Subcutaneous abdominal adipose tissue (tissue), 5 donors: ENCODE data around the gene SGSM1.
A peak's percentile ranks its signal among the peaks of the same experiment; 100 is the strongest.

ENCODE experiments used
- H3K27ac ChIP-seq: one replicate; pipeline ENCODE4 v1.7.0; 2013; ENCODE audit warnings: low read depth, mild to moderate bottlenecking, inconsistent platforms, low read length, moderate library complexity
- H3K27me3 ChIP-seq, 5 donors: one replicate each; pipeline ENCODE4 v1.7.0; 2013; ENCODE audit warnings: low read length in 5 of 5, inconsistent platforms in 1 of 5; ENCODE audit not compliant: control insufficient read depth in 5 of 5, insufficient read depth in 4 of 5
- H3K36me3 ChIP-seq, 5 donors: one replicate each; pipeline ENCODE4 v1.7.0; 2013; ENCODE audit warnings: low read length in 5 of 5; ENCODE audit not compliant: control insufficient read depth in 5 of 5, insufficient read depth in 5 of 5
- H3K4me1 ChIP-seq, 5 donors: one replicate each; pipeline ENCODE4 v1.7.0; 2013; ENCODE audit warnings: low read length in 5 of 5, mild to moderate bottlenecking in 3 of 5, moderate library complexity in 1 of 5; ENCODE audit not compliant: control insufficient read depth in 5 of 5, insufficient read depth in 5 of 5
- H3K4me3 ChIP-seq, 5 donors: one replicate each; pipeline ENCODE4 v1.7.0; 2013; ENCODE audit warnings: low read length in 5 of 5, low read depth in 1 of 5
- H3K9ac ChIP-seq, 5 donors: one replicate each; pipeline ENCODE4 v1.7.0; 2013; ENCODE audit warnings: low read length in 5 of 5, mild to moderate bottlenecking in 4 of 5, moderate library complexity in 3 of 5
- H3K9me3 ChIP-seq, 5 donors: one replicate each; pipeline ENCODE4 v1.7.0; 2013; ENCODE audit warnings: low read length in 5 of 5; ENCODE audit not compliant: control insufficient read depth in 5 of 5
- donor health status: healthy.
- donor health status: healthy.
- donor health status: healthy.
- donor health status: healthy.
- donor health status: healthy.

Gene SGSM1

GRCh38 chr22:24805790-24806662 lies at the start of gene SGSM1:
Gene SGSM1, plus strand, starts transcription at chr22:24806211. Its CDS starts 115 bp downstream, at chr22:24806326.
- no peaks in the 10 kb centered on the region for H3K9me3 ChIP-seq
- H3K27ac ChIP-seq, result no peak within 1 kb of the TSS
- H3K4me3 ChIP-seq, result peak within 1 kb of the TSS; percentile 48 to 73 (median 66)
- peaks cover 0 to 10% (median 9%) of the 10 kb centered on the region in 5 donors for H3K4me1 ChIP-seq
- no peaks in the 10 kb centered on the region for H3K36me3 ChIP-seq
- H3K9ac ChIP-seq, result peak within 1 kb of the TSS in 3 of 5 donors; percentile 2 to 69 (median 39)
- H3K27me3 ChIP-seq, result no peaks in the 10 kb centered on the region

GRCh38 chr22:24758164-24758799 lies 47.7 kb upstream of the SGSM1 start:
- Histone ChIP-seq H3K4me1 (no peaks in the 10 kb centered on the region), H3K36me3 (no peaks in the 10 kb centered on the region), H3K9me3 (no peaks in the 10 kb centered on the region), H3K27me3 (peaks cover 0 to 10% (median 6%) of the 10 kb centered on the region in 5 donors), H3K9ac (no peak overlapping the region), H3K4me3 (no peak overlapping the region), H3K27ac (no peak overlapping the region)

GRCh38 chr22:24759765-24760164 lies 46.2 kb upstream of the SGSM1 start:
- Histone ChIP-seq H3K9ac (no peak overlapping the region), H3K27me3 (peaks cover 0 to 17% (median 14%) of the 10 kb centered on the region in 5 donors), H3K9me3 (no peaks in the 10 kb centered on the region), H3K4me3 (no peak overlapping the region), H3K36me3 (no peaks in the 10 kb centered on the region), H3K27ac (no peak overlapping the region), H3K4me1 (no peaks in the 10 kb centered on the region)

DNA sequence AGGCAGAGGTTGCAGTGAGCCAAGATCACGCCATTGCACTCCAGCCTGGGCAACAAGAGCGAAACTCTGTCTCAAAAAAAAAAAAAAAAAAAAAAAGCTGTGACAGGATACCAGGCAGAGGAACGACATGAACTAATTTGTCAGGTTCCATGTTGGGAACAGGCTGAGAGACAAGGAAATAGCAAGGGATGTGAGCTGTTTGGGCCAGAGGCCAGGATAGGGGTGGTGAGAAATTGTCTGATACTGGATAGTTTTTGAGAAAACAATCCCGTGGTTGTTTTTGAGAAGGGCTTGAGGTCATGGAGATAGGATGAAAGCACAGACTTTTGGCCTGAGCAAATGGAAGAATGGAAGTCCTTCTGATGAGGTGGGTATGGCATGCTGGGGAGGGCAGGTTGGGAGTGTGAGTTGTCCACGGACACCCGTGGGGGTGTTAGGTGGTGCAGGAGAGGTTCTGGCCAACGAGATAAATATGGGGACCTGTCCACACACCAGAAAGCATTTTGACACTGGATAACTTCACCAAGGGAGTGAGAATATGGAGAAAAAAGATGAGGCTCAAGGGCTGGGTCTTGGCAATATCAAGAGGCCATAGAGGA lies 45.2 kb upstream of the SGSM1 start:
- peaks cover 0 to 17% (median 15%) of the 10 kb centered on the region in 5 donors for H3K27me3 ChIP-seq
- no peaks in the 10 kb centered on the region for H3K9me3 ChIP-seq
- H3K9ac ChIP-seq, result no peak overlapping the region
- no peak overlapping the region for H3K4me3 ChIP-seq
- no peaks in the 10 kb centered on the region for H3K4me1 ChIP-seq
- no peaks in the 10 kb centered on the region for H3K36me3 ChIP-seq
- H3K27ac ChIP-seq, result no peak overlapping the region

- H3K9ac ChIP-seq, result no peak overlapping the region
- H3K4me3 ChIP-seq, result no peak overlapping the region
- H3K27ac ChIP-seq, result no peak overlapping the region
- no peaks in the 10 kb centered on the region for H3K36me3 ChIP-seq
- peaks cover 0 to 17% (median 15%) of the 10 kb centered on the region in 5 donors for H3K27me3 ChIP-seq
- H3K9me3 ChIP-seq, result no peaks in the 10 kb centered on the region
- H3K4me1 ChIP-seq, result no peaks in the 10 kb centered on the region
Measured at GRCh38 chr22:24761888-24762675, 43.9 kb upstream of the SGSM1 start.

DNA sequence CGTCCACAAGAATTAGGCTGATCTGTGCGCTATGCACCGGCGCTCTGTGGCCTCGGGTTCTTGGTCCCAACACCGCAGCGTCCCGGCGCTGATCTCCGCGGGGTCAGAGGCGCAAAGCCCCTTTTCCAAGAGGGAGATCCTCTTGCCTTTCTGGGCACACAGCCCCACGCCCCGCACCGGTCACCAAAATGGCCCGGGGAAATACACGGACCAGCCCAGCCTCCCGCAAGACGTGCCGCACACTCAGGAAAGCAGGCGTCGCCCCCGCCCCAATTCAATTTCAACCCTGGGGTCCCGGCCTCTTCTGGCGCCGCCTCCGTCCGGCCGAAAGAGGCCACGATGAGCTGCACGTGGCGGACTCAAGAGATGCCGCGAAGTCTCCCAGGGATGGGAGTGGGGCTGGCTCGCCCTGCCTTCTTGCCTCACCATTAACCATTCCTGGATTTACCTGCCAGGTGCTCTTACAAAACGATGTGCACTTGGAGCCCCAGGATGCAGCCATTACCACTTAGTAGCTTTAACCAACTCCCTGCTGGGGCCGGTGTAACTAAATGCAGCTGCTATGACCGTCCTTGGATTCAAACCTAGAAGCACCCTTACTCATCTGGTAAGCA lies 42.0 kb upstream of the SGSM1 start:
- Histone ChIP-seq H3K27me3 (peaks cover 0 to 17% (median 15%) of the 10 kb centered on the region in 5 donors), H3K36me3 (no peaks in the 10 kb centered on the region), H3K9ac (no peak overlapping the region)

DNA sequence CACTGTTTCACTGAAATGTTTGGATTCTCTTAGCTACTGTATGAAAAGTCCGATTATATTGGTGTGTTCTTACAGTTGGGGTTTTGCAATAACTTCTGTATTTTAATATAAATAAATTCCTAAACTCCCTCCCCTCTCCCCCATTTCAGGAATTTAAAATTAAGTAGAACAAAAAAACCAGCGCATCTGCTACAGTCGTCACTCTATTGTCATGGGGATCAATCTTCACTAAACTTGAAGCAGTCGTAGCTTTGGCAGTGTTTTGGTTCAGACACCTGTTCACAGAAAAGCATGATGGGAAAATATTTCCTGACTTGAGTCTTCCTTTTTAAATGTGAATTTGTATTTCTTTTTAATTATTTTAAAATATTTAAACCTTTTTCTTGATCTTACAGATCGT lies 40.8 kb upstream of the SGSM1 start:
- peaks cover 0 to 18% (median 7%) of the 10 kb centered on the region in 5 donors for H3K27me3 ChIP-seq

More for the DNA sequence above, 42.0 kb upstream of the SGSM1 start:
- Histone ChIP-seq H3K4me1 (no peaks in the 10 kb centered on the region), H3K9me3 (no peaks in the 10 kb centered on the region), H3K27ac (no peak overlapping the region), H3K4me3 (no peak overlapping the region)

GRCh38 chr22:24768537-24769374 lies 37.3 kb upstream of the SGSM1 start:
- Histone ChIP-seq H3K4me3 (no peak overlapping the region), H3K27ac (no peak overlapping the region), H3K9ac (no peak overlapping the region), H3K4me1 (no peaks in the 10 kb centered on the region), H3K9me3 (no peaks in the 10 kb centered on the region), H3K36me3 (no peaks in the 10 kb centered on the region), H3K27me3 (peaks cover 0 to 14% (median 11%) of the 10 kb centered on the region in 5 donors)

More for the DNA sequence above, 40.8 kb upstream of the SGSM1 start:
- H3K9ac ChIP-seq, result no peak overlapping the region
- H3K4me1 ChIP-seq, result no peaks in the 10 kb centered on the region
- H3K4me3 ChIP-seq, result no peak overlapping the region
- no peaks in the 10 kb centered on the region for H3K9me3 ChIP-seq
- H3K36me3 ChIP-seq, result no peaks in the 10 kb centered on the region
- no peak overlapping the region for H3K27ac ChIP-seq
